K562 (cell line): ENCODE results near the gene SNTG2.

ENCODE experiments used
- CHD7 ChIP-seq: fragments of 200-600 bp; sonication (generic); IDR thresholded peaks from one replicate; pipeline ENCODE4 v1.6.1; 2012; ENCODE audit warnings: mild to moderate bottlenecking, low read depth, low read length, inconsistent platforms
- CTCF ChIP-seq, 3 experiments: IDR thresholded peaks in 2 of 3; conservative IDR thresholded peaks in 1 of 3; 2 replicates each; pipeline ENCODE4 v1.5.1; 2011 to 2012; ENCODE audit warnings: low read length in 3 of 3, mild to moderate bottlenecking in 3 of 3, control low read depth in 2 of 3, improper control_type of control experiment in 1 of 3, inconsistent platforms in 1 of 3, low read depth in 1 of 3, mixed read lengths in 1 of 3, moderate library complexity in 1 of 3; ENCODE audit not compliant: insufficient read depth in 2 of 3
- DLX4 ChIP-seq: fragments of 250-450 bp; sonication (Bioruptor Pico); IDR thresholded peaks from 2 replicates; pipeline ENCODE4 v1.6.1; 2021; ENCODE audit warnings: mild to moderate bottlenecking
- KLF16 ChIP-seq: IDR thresholded peaks from 2 replicates; pipeline ENCODE4 v1.6.1; 2016; ENCODE audit warnings: antibody characterized with exemption
- RAD21 ChIP-seq, 2 experiments: fragments of 250-450 bp in 1 of 2; fragments of 450-650 bp in 1 of 2; sonication (Bioruptor Pico) in 1 of 2; formaldehyde crosslinking in 1 of 2; IDR thresholded peaks in 1 of 2; conservative IDR thresholded peaks in 1 of 2; 2 replicates each; pipeline versions ENCODE4 v1.4.0 to v1.8.0; 2020 to 2022; ENCODE audit warnings: mild to moderate bottlenecking in 2 of 2, moderate library complexity in 1 of 2
- SP1 ChIP-seq: sonication (generic); formaldehyde crosslinking; IDR thresholded peaks from 2 replicates; pipeline ENCODE4 v1.8.1; 2022; ENCODE audit warnings: mild to moderate bottlenecking, missing genetic modification reagents
- TEAD4 ChIP-seq, 2 experiments: sonication (generic) in 1 of 2; formaldehyde crosslinking in 1 of 2; IDR thresholded peaks; 2 replicates each; pipeline versions ENCODE4 v1.6.1 to v1.8.0; 2012 to 2022; ENCODE audit warnings: borderline replicate concordance in 1 of 2, inconsistent platforms in 1 of 2, low read length in 1 of 2, mild to moderate bottlenecking in 1 of 2, missing genetic modification reagents in 1 of 2
- ZBTB17 ChIP-seq: fragments of 450-650 bp; formaldehyde crosslinking; IDR thresholded peaks from 2 replicates; pipeline ENCODE4 v1.4.0; 2020; ENCODE audit warnings: mild to moderate bottlenecking
- ZEB2 ChIP-seq: fragments of 450-650 bp; IDR thresholded peaks from 2 replicates; pipeline ENCODE4 v1.6.1; 2016
- ZNF133 ChIP-seq: fragments of 250-450 bp; sonication (Bioruptor Pico); IDR thresholded peaks from 2 replicates; pipeline ENCODE4 v1.4.0; 2020; ENCODE audit warnings: mild to moderate bottlenecking
- ZNF592 ChIP-seq: fragments of 450-650 bp; IDR thresholded peaks from 2 replicates; pipeline ENCODE4 v1.6.1; 2017; ENCODE audit warnings: antibody characterized with exemption, mild to moderate bottlenecking

- TF ChIP-seq KLF16 (no peak), ZEB2 (no peak), TEAD4 (IDR thresholded peaks at IDR 0.05; ENCODE audit: low read length) (no peak), TEAD4 (CRISPR knock-in tag; IDR thresholded peaks at IDR 0.05; ENCODE audit: borderline replicate concordance) (no peak), DLX4 (CRISPR knock-in tag) (no peak), ZNF133 (CRISPR knock-in tag) (no peak), ZNF592 (no peak), ZBTB17 (CRISPR knock-in tag) (no peak), RAD21 (CRISPR knock-in tag; conservative IDR thresholded peaks at IDR 0.05 in 1 of 2, IDR thresholded peaks at IDR 0.05 in 1 of 2) (no peak), SP1 (CRISPR knock-in tag) (no peak), CHD7 (no peak), CTCF (IDR thresholded peaks at IDR 0.05 in 2 of 3, conservative IDR thresholded peaks at IDR 0.05 in 1 of 3; ENCODE audit: insufficient read depth in 2 of 3, low read depth in 1 of 3, low read length in 3 of 3) (no peak)
These were observed 99.0 kb downstream of the SNTG2 start for GRCh38 chr2:1049691-1050090.
